Fibroblast of villous mesenchyme (primary cell): Measurements from ENCODE around the gene CD3G. TPM values are rescaled to one million over a fixed set of nuclear protein-coding genes. Genes with fewer than 3 reads are reported as not detected.

ENCODE experiments used
- DNase-seq: peaks from one replicate; pipeline ENCODE4 v3.0.0-alpha.2; 2010; ENCODE audit warnings: low read depth
- H3K4me3 ChIP-seq: 2 replicates; pipeline ENCODE4 v1.5.1; 2011; ENCODE audit warnings: low read depth, mild to moderate bottlenecking, low read length
- total RNA-seq: library from RNA; depleted of rRNA; stranded (reverse); fragments of >200 nt; gene quantifications from 2 replicates; pipeline ENCODE4 v1.2.3, GENCODE V29; 2012
- TF ChIP-seq, protein P1 (sequence below): IDR thresholded peaks from 2 replicates; pipeline ENCODE4 v1.5.1; 2012; ENCODE audit warnings: low read depth, mild to moderate bottlenecking, low read length; ENCODE audit not compliant: insufficient read depth

Gene CD3G
- total RNA-seq, 1 donor: not detected

DNA sequence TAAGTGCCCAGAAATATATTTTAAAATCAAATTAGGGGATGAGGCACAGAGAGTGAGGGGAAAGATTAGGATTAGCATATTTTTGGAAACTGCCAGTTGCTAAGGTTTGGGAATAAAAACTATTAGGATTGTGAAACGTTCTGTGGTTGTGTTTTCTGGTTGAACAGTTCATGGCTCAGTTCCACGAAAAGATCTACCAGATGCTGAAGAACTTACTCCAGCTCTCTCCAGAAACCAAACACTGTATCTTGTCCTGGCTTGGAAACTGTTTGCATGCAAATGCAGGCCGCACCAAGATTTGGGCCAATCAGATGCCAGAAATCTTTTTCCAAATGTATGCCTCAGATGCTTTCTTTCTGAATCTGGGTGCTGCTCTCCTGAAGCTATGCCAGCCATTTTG lies 30.6 kb downstream of the CD3G start:
- no peak overlapping the region for H3K4me3 ChIP-seq
- DNase-seq: peak; percentile 10
- TF ChIP-seq, protein P1, sequence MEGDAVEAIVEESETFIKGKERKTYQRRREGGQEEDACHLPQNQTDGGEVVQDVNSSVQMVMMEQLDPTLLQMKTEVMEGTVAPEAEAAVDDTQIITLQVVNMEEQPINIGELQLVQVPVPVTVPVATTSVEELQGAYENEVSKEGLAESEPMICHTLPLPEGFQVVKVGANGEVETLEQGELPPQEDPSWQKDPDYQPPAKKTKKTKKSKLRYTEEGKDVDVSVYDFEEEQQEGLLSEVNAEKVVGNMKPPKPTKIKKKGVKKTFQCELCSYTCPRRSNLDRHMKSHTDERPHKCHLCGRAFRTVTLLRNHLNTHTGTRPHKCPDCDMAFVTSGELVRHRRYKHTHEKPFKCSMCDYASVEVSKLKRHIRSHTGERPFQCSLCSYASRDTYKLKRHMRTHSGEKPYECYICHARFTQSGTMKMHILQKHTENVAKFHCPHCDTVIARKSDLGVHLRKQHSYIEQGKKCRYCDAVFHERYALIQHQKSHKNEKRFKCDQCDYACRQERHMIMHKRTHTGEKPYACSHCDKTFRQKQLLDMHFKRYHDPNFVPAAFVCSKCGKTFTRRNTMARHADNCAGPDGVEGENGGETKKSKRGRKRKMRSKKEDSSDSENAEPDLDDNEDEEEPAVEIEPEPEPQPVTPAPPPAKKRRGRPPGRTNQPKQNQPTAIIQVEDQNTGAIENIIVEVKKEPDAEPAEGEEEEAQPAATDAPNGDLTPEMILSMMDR: no peak

DNA sequence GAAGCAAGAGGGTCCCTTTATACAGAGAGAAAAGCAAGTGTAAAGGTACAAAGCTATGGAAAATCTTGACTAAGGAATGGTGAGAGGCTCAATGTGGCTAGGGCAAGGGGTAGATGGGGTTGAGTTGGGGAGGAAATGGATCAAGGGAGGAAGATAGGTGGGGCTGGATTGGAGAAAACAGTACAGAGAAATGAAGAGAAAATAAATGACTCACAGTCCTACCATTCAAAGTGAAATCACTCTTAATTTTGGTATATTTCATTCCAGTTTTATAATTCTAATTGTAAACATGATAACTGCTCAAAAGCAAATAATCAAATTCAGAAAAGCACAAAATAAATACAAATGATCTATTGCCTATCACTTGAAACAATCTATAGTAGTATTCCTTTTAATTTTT lies 31.8 kb downstream of the CD3G start:
- DNase-seq: no peak
- no peak overlapping the region for H3K4me3 ChIP-seq
- TF ChIP-seq, protein P1: no peak

DNA sequence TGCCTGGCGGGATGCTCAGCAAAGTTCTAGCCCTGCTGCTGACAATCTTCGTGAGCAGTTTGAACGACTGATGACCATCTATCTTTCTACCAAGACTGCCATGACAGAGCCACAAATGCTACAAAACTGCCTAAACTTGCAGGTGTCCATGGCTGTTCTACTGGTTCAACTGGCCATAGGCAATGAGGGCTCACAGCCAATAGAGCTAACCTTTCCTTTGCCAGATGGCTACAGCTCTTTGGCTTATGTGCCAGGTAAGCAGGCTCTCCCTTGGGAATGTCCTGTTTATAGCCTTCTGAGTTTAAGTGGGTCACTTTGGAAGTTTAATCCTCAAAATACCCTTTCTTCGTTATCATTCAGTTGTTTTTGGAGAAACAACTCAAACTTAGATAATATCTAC lies 35.4 kb downstream of the CD3G start:
- TF ChIP-seq, protein P1: no peak
- no peak for DNase-seq

DNA sequence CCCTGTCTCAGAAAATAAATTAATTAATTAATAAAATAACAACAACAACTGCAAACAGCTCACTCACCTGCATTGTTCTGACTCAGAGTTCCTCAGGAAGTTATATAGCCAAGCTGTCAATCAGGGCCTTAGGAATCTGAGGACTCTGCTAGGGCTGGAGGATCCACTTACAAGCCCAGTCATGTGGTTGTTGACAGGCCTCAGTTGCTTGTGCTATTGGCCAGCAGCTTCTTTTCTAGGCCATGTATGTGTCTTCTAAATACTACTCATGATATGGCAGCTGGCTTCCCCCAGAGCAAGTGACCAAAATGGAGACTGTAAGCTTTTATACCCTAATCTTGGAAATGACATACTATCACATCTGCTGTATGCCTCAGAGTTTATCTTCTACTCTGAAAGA lies 36.4 kb downstream of the CD3G start:
- TF ChIP-seq, protein P1: no peak
- H3K4me3 ChIP-seq: no peak overlapping the region
- DNase-seq: no peak

More for the DNA sequence above, 35.4 kb downstream of the CD3G start:
- H3K4me3 ChIP-seq: no peak overlapping the region

DNA sequence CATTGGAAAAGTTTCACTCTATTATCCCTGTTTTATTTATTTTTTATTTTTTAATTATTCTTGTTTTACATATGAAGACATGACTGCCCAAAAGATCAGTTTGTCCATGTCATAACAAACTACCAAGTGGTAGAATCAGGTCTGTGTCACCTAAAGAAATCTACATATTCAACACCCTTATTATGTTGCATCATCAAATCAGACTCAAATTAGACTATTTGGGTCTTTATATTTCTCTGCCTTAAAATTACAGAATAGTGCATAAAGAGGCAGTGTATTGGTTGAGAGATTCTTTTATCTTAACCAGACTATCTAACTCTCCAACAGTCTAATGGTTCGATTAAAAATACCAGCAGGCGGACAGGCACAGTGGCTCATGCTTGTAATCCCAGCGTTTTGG lies 38.8 kb downstream of the CD3G start:
- TF ChIP-seq, protein P1: no peak
- no peak for DNase-seq
- no peak overlapping the region for H3K4me3 ChIP-seq

DNA sequence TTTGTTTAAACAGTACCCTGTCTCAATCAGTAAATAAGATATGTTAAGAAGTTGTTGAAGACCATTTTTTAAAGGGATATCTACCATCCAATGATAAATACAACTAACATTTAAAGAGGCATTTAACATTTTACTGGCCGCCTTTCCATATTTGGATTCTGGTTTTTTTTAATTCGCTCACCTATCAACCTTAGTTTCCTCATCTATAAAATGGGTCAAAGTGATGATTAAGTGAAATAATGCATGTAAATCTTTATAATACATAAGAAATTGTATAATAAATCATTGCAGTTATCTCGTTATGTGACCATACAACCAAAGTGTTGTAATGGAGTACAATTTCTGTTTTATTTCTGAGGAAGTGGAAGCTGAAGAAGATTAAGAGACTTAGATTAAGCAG lies 39.5 kb downstream of the CD3G start:
- DNase-seq: no peak
- TF ChIP-seq, protein P1: no peak
- H3K4me3 ChIP-seq: no peak overlapping the region

DNA sequence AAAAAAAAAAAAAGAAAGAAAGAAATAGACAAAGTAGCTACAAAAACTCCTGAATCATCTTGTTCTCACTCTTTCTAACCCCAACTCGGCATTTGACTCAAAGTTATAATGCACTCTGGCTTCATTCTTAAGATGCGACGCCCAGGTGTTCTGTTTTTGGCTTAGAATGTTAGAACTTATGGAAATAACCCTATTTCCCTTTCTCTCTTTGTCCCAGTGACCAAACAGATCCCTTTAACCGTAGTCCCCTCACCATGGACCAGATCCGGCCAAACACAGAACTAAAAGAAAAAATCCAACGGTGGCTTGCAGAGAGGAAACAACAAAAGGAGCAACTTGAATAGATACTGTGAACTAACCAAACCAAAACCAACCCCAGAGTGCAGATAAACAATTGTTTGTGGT lies 52.0 kb downstream of the CD3G start:
- H3K4me3 ChIP-seq: no peak overlapping the region
- TF ChIP-seq, protein P1: no peak
- DNase-seq: no peak
